Fibroblast of mammary gland (primary cell): ENCODE measurements around the gene STK38L.

Experiments
- DNase-seq: peaks from one replicate; pipeline ENCODE4 v3.0.0-alpha.2; 2010; ENCODE audit warnings: low read depth
- H3K4me3 ChIP-seq: 2 replicates; pipeline ENCODE4 v1.5.1; 2011; ENCODE audit warnings: low read depth, mild to moderate bottlenecking, low read length, moderate library complexity; ENCODE audit not compliant: control insufficient read depth
- CTCF ChIP-seq: conservative IDR thresholded peaks from 2 replicates; pipeline ENCODE4 v1.5.1; 2011; ENCODE audit warnings: low read depth, low read length, inconsistent platforms; ENCODE audit not compliant: control insufficient read depth, insufficient read depth

STK38L gene

DNA sequence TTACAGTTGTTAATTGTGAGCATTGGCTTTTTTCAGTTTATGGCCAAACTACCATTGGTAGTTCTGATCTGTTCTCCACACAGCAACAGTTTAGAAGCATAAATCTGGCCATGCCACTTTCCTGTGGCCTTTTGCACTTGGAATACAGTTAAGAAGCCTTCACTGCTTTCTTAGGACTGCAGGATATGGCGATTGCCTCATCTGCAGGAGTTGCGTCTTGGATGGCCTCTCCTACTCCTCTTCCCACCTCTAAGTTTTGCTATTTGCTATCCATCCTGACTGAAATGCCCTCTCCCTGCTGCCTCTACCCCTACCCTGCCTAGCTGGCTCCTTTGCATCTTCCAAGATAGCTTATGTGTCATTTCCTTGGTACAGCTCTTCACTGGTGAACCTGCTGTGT lies 75.8 kb downstream of the STK38L start:
- no peak overlapping the region for H3K4me3 ChIP-seq
- peak; percentile 33 for DNase-seq
- TF ChIP-seq CTCF = no peak

- H3K4me3 ChIP-seq = no peak overlapping the region
- TF ChIP-seq CTCF = no peak
- no peak for DNase-seq
These were observed 80.4 kb downstream of the STK38L start for GRCh38 chr12:27324530-27324929.

- TF ChIP-seq CTCF = no peak
- no peak overlapping the region for H3K4me3 ChIP-seq
- no peak for DNase-seq
These were observed 86.8 kb downstream of the STK38L start for GRCh38 chr12:27330846-27331245.

- TF ChIP-seq CTCF = no peak
- peak; percentile 93 for DNase-seq
- H3K4me3 ChIP-seq = no peak overlapping the region
These were observed 87.3 kb downstream of the STK38L start for GRCh38 chr12:27331291-27331926.

DNA sequence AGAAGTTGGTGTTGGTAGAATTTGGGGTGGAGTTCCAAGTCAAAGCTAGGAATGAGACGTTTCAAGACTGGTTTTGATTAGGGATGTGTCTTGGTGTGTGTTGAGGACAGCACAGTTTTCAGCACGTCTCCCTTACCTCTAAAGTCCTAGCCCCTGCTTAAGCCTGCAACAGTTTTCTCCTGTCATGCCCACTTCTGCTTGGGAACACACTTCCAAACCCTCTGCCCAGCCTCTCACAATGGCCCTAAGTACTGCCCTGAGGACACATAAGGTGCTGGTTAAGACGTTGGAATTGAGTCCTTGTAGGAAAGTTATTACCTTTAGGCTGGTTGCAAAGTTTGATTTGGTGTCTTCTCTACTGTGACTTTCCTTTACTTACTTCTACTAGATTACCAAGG lies 87.8 kb downstream of the STK38L start:
- peak; percentile 31 for DNase-seq
- H3K4me3 ChIP-seq = peak overlapping the region; percentile 9

DNA sequence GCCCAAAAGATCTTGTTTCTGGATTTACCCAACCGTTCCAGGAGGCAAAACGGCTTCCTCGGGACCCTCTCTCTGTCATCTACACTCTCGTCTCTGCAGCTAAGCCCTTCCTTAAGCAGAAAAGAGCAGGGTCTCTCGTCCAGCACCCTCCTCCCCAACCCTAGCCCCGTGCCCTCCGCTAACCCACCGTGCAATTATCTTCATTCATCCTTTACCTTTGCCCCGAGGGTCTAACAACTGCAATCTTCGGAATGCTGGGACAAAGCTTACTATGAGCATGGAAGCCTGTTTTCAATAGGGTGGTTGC lies 88.3 kb downstream of the STK38L start:
- no peak for TF ChIP-seq CTCF
- no peak for DNase-seq
- peak overlapping the region; percentile 61 for H3K4me3 ChIP-seq

More for the DNA sequence above, 87.8 kb downstream of the STK38L start:
- TF ChIP-seq CTCF = no peak

GRCh38 chr12:27332714-27333402 lies 88.8 kb downstream of the STK38L start, which contains the start of gene BMAL2:
Gene BMAL2 (plus strand): TSS chr12:27332836. CDS start chr12:27333073, 237 bp downstream.
- peak; percentile 27 for DNase-seq
- TF ChIP-seq CTCF = no peak
- H3K4me3 ChIP-seq = peak within 1 kb of the TSS; percentile 64
